Measurements from ENCODE around the gene DNAH10. TPM values are rescaled to one million over a fixed set of nuclear protein-coding genes. Genes with fewer than 3 reads are reported as not detected.
A peak's percentile ranks its signal among the peaks of the same experiment; 100 is the strongest.

Gene DNAH10
- total and polyA plus RNA-seq, 2 of the 4 experiments (the other 2 are of a cell fraction): 0.18 to 0.22 TPM

DNA sequence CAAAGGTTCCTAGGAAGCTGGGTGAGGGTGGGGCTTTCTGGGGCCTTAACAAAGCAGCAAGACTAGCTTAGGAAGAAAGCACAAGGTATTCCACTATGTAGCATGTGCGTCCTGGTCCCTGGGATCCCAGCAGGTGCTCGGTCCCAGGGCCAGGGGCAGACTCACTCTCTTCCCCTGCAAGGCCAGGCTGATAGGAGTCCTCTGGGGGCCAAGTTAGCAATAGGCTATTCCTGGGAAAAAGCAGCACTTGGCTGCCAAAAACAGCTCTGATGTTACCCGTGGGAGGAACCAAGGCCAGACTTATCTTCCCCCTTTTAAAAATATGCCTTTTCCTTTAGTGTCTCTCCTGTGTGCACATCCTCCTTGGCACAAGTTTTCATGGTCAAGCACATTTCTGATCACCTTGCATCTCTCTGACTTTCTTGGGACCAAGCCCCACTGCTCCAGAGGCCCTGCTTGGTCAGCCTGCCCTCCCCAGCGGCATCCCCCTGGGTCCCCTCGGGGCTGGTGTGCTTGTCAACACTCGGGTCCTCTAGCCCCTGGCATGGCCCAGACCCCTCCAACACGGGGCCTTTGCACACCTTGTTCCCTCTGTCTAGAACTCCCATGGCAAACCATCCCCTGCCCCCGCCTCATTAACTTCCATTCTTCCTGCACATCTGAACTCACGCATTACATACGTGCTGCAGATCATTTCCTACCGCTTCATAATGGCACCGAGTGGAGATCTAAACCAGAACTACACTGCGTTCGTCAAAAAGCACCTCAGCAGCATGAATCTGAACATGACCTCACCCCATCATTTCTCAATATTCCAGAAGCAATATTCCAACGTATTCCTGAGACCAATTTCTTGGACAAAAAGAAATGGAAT lies 188.6 kb downstream of the DNAH10 start:
- Histone ChIP-seq H3K14ac (replicated peaks; ENCODE audit: low read depth, low read length) (0 out of 2 replicates have a peak overlapping the region, but pooled peaks have one; percentile 3), H3K4me3 (ENCODE audit: insufficient read depth, low read depth, low read length) (no peak overlapping the region), H2AK5ac (ENCODE audit: low read depth, low read length) (peak overlapping the region; percentile 42; the same call in 1 of the 2 replicates), H3K4me2 (ENCODE audit: low read depth, low read length) (no peak overlapping the region), H3K23ac (ENCODE audit: low read depth, low read length) (no peak overlapping the region), H3K9ac (ENCODE audit: low read depth, low read length) (no peak overlapping the region), H3K27me3 (ENCODE audit: control insufficient read depth, insufficient read depth, low read length) (no peaks in the 10 kb centered on the region), H3K56ac (ENCODE audit: extremely low read depth, insufficient read depth, low read length) (no peak overlapping the region), H2AK9ac (replicated peaks; ENCODE audit: low read depth, low read length, poor library complexity) (no peak overlapping the region), H3K9me1 (ENCODE audit: insufficient read depth, low read length) (peaks cover 12% of the 10 kb centered on the region), H2BK20ac (ENCODE audit: low read depth, low read length) (peak overlapping the region; percentile 62; the same call in 1 of the 2 replicates), H2BK15ac (ENCODE audit: low read depth, low read length) (no peak overlapping the region), H3K9me3 (ENCODE audit: control insufficient read depth, insufficient read depth, low read length) (no peaks in the 10 kb centered on the region), H4K20me1 (ENCODE audit: insufficient read depth, low read length) (peaks cover 4% of the 10 kb centered on the region; the same call in 1 of the 2 replicates), H4K5ac (ENCODE audit: low read depth, low read length) (no peak overlapping the region), H3K36me3 (ENCODE audit: control insufficient read depth, insufficient read depth, low read length) (peaks cover 4% of the 10 kb centered on the region; the same call in 1 of the 2 replicates), H4K91ac (ENCODE audit: insufficient read depth, low read depth, low read length) (no peak overlapping the region), H3K27ac (ENCODE audit: insufficient read depth, low read length) (no peak overlapping the region), H3K4me1 (ENCODE audit: control insufficient read depth, insufficient read depth, low read length) (peaks cover 19% of the 10 kb centered on the region), H2BK120ac (ENCODE audit: low read depth, low read length) (peak overlapping the region; percentile 8; the same call in 1 of the 2 replicates), H2AFZ (replicated peaks; ENCODE audit: low read length, poor library complexity) (no peak overlapping the region), H4K8ac (ENCODE audit: low read depth in 2 of 2, low read length in 2 of 2) (no peak overlapping the region), H3K79me1 (ENCODE audit: low read depth in 1 of 2, low read length in 2 of 2) (peaks cover 29 to 66% of the 10 kb centered on the region in 2 experiments), H3K4ac (ENCODE audit: low read depth, low read length) (peak overlapping the region; percentile 76; the same call in 1 of the 2 replicates), H2BK5ac (ENCODE audit: low read depth, low read length, poor library complexity, severe bottlenecking) (no peak overlapping the region), H3K18ac (ENCODE audit: low read depth, low read length) (no peak overlapping the region)
- no peak for DNase-seq
- ATAC-seq (ENCODE audit: low read depth): no peak
- BruUV-seq (replicated peaks): no TSS peak
- 98% methylated on average over 12 of the region's 15 CpGs; no CpG with 5 or more reads in 1 of the 2 experiments for WGBS, 2 experiments (ENCODE audit: extremely low coverage in 2 of 2, insufficient read length in 1 of 2)
- ChIA-PET CTCF (interaction anchor here (1.5 kb wide), 1 partner anchor 11 kb away, joined by 3 read pairs; no protein-coding TSS in a partner anchor), POLR2A (ENCODE audit: unreplicated experiment) (no interaction called here)
- in situ Hi-C loops (cut with MboI; ENCODE audit: low sequenced_read_pairs): no loop called here
- dilution Hi-C loops (cut with HindIII; ENCODE audit: low sequenced_read_pairs, unreplicated experiment): no loop called here
- intact Hi-C loops (cut with micrococcal nuclease): no loop called here
- TF ChIP-seq MXI1 (IDR thresholded peaks at IDR 0.05; ENCODE audit: borderline replicate concordance, low read depth, low read length): no peak
- TF ChIP-seq ELK1 (IDR thresholded peaks at IDR 0.05; ENCODE audit: borderline replicate concordance, low read depth, low read length): no peak
- TF ChIP-seq BHLHE40 (IDR thresholded peaks at IDR 0.05; ENCODE audit: low read depth, low read length): no peak
- TF ChIP-seq, protein P1, sequence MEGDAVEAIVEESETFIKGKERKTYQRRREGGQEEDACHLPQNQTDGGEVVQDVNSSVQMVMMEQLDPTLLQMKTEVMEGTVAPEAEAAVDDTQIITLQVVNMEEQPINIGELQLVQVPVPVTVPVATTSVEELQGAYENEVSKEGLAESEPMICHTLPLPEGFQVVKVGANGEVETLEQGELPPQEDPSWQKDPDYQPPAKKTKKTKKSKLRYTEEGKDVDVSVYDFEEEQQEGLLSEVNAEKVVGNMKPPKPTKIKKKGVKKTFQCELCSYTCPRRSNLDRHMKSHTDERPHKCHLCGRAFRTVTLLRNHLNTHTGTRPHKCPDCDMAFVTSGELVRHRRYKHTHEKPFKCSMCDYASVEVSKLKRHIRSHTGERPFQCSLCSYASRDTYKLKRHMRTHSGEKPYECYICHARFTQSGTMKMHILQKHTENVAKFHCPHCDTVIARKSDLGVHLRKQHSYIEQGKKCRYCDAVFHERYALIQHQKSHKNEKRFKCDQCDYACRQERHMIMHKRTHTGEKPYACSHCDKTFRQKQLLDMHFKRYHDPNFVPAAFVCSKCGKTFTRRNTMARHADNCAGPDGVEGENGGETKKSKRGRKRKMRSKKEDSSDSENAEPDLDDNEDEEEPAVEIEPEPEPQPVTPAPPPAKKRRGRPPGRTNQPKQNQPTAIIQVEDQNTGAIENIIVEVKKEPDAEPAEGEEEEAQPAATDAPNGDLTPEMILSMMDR (conservative IDR thresholded peaks at IDR 0.05; ENCODE audit: low read depth, low read length): no peak
- no peak for TF ChIP-seq SMC3 (IDR thresholded peaks at IDR 0.05; ENCODE audit: low read depth, low read length)
- TF ChIP-seq POLR2A (IDR thresholded peaks at IDR 0.05; ENCODE audit: low read depth, low read length): no peak
- TF ChIP-seq RFX5 (IDR thresholded peaks at IDR 0.05; ENCODE audit: low read depth, low read length): no peak
- TF ChIP-seq RAD21 (IDR thresholded peaks at IDR 0.05; ENCODE audit: low read length): no peak
- no peak for TF ChIP-seq NFE2L2 (IDR thresholded peaks at IDR 0.05; ENCODE audit: low read depth, low read length)
- no peak for TF ChIP-seq CEBPB (IDR thresholded peaks at IDR 0.05; ENCODE audit: low read depth, low read length)
- no peak for TF ChIP-seq FOS (IDR thresholded peaks at IDR 0.05; ENCODE audit: low read depth, low read length)
- no peak for TF ChIP-seq MAFK (IDR thresholded peaks at IDR 0.05; ENCODE audit: low read depth, low read length)
